HG03442 (cell line): ENCODE results near the gene ZNF844.
"Not testable (repeated sequence)": the region's sequence is repeated elsewhere in the genome, so short reads cannot be mapped to it uniquely, and the experiment has no call there.

Source experiments
- ATAC-seq: cut with Tn5 transposase; IDR thresholded peaks from one replicate; pipeline ENCODE4 v1.9.1; 2021; ENCODE audit warnings: mild to moderate bottlenecking, moderate library complexity; ENCODE audit not compliant: unreplicated experiment

ZNF844 gene

DNA sequence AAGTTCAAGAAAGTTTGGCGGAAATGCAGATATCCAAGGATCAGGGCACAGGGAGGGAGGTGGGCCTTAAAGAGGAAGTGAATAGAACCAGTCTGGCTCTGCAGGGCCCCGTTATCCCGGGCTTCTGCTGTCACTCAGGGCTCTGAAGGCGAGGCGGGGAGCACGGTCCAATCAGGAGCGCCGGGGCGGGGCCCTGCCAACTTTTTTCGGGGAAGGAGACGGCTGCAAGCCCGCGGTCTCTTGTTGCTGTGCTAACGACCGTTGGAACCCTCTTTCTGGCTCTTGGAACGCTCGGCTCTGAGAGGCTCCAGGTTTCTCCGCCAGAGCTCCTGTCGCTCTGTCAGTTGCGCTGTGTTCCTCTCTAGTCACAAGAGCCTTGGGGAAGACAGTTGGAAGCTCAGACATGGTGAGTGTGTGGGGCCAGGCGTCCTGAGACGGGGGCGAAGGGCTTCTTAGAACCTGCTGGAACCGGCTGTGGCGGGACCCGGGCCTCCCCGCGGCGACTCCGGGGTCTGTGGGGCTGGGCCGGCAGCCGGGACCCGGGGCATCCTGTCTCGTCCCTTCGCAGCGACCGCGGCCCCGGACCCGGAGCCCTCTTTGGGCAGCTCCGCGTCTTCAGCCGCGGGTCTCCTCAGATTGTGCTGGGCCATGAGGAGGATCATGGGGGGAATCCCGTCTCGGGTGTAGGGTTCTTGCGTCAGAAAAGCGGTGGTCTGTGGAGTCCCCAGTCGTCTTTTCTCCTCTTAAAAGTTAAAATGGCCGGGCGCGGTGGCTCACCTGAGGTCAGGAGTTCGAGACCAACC is 27.7 kb downstream of the ZNF844 start:
- ATAC-seq = no peak

DNA sequence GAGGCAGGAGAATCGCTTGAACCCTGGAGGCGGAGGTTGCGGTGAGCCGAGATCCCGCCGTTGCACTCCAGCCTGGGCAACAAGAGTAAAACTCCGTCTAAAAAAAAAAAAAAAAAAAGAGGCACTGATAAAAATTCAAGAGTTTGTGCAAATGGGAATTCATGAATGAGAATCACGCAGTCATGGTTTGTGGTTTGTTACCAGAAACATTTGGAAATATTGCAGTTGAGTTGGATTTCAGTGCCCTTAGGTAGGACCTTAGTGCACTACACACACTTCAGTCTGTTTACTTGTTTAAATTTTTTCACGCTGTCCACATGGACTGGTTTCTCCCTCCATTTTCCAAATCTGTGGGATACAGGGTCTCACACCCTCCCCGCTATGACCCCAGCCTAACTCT is 28.4 kb downstream of the ZNF844 start:
- no peak for ATAC-seq

DNA sequence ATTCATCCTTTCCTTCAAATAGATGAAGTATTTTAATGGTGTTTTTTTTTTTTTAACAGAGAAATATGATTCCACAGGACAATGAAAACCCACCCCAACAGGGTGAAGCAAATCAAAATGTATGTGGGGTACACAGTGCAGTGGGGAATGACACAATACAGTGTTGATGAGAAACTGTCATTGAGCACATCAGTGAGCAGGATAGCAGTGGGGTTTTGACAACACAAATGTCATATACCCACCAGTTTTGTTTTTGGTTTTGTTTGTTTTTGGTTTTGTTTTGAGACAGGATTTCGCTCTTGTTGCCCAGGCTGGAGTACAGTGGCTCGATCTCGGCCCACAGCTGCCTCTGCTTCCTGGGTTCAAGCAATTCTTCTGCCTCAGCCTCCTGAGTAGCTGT is 29.2 kb downstream of the ZNF844 start:
- no peak for ATAC-seq

DNA sequence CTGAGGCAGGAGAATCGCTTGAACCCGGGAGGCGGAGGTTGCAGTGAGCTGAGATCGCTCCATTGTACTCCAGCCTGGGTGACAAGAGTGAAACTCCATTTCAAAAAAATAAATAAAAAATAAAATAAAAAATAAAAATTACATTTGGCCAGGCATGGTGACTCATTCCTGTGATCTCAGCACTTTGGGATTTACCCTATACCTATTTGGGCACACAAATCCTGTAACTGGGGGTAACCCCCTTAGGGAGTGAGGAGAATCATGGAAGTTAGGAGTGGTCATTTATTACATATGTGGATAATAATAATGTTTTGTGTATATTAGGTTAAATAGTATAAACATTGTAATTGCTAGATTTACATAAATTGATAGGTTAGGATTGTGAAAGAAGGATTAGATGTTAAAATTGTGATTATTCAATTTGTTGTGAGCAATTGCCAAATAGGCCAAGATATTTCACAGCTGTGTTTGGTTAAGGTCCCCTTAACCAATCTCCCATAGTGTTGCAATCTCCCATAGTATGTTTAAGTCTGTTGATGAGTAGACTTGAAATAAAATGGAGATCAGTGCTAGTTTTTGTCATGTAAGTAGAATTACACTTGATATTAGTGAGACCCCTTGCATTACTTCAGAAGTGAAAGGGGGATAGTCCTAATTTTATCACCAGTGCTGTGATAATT is 30.7 kb downstream of the ZNF844 start:
- no peak for ATAC-seq

DNA sequence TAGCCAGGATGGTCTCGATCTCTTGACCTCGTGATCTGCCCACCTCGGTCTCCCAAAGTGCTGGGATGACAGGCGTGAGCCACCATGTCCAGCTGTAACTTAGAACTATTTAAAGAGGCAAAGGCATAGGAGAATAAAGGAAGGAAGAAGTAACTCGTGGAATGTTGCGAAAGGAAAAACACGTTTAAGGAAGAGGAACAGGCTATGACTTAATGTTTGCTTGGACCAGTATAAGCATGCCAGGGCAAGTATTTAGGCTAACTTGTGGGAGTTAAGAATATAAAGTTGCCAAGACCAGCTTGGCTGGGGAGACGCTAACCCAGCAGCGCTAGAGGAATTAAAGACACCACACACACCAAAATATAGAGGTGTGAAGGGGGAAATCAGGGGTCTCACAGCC is 33.5 kb downstream of the ZNF844 start:
- ATAC-seq = no peak

DNA sequence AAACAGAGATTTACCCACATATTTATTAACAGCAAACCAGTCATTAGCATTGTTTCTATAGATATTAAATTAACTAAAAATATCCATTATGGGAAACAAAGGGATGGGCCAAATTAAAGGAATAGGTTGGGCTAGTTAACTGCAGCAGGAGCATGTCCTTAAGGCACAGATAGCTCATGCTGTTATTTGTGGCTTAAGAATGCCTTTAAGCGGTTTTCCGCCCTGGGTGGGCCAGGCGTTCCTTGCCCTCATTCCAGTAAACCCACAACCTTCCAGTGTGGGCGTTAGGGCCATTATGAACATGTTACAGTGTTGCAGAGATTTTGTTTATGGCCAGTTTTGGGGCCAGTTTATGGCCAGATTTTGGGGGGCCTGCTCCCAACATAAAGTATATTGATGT is 39.4 kb downstream of the ZNF844 start:
- not testable (repeated sequence) for ATAC-seq

DNA sequence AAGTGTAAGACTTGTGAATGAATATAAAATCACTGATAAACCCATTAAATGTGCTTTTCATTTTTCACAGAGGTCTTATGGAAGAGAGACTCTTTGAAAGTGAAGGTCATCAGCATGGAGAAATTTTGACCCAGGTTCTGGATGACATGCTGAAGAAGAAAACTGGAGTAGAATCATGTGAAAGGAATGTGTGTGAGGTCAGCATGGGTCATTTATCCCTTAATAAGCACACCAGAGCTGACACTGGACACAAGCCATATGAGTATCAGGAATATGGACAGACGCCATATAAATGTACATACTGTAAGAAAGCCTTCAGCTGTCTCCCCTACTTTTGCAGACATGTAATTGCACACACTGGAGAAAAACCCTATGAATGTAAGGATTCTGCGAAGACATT is 46.6 kb downstream of the ZNF844 start:
- no peak for ATAC-seq

DNA sequence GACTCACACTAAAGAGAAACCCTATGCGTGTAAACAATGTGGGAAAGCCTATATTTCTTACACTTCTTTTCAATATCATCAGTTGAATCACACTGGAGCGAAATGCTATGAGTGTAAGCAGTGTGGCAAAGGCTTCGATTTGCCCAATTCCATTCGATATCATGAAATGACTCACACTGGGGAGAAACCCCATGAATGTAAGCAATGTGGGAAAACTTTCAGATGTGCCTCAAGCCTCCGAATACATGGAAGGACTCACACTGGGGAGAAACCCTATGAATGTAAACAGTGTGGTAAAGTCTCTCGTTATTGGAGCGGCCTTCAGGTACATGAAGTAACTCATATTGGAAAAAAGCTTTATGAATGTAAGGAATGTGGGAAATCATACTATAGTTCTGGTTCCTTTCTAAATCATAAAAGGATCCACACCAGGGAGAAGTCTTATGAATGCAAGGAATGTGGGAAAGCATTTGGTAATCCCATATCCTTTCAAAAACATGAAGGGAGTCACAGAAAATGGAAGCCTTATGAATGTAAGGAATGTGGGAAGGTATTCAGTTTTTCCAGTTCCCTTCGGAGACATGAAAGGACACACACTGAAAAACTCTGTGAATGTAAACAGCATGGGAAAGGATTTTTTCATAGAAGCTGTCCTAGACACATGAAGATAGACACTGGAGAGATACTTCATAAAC is 47.6 kb downstream of the ZNF844 start:
- no peak for ATAC-seq

DNA sequence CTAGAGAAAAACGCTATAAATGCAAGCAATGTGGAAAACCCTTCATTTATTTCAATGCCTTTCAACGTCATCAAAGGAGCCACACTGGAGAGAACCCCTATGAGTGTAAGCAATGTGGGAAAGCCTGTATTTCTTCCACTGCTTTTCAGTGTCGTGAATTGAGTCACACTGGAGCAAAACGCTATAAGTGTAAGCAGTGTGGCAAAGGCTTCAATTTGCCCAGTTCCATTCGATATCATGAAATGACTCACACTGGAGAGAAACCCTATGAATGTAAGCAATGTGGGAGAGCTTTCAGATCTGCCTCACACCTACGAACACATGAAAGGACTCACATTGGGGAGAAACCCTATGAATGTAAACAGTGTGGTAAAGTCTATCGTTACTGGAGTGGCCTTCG is 48.2 kb downstream of the ZNF844 start:
- no peak for ATAC-seq

DNA sequence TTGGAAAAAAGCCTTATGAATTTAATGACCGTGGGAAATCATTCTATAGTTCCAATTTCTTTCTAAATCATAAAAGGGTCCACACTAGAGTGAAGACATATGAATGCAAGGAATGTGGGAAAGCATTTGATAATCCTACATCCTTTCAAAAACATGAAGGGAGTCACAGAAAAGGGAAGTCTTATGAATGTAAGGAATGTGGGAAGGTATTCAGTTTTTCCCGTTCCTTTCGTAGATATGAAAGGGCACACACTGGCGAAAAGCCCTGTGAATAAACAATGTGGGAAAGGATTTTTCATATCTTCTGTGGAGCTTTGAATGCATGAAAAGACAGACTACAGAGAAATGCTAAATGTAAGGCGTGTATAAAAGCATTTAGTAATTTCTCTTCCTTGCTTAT is 48.6 kb downstream of the ZNF844 start:
- no peak for ATAC-seq

DNA sequence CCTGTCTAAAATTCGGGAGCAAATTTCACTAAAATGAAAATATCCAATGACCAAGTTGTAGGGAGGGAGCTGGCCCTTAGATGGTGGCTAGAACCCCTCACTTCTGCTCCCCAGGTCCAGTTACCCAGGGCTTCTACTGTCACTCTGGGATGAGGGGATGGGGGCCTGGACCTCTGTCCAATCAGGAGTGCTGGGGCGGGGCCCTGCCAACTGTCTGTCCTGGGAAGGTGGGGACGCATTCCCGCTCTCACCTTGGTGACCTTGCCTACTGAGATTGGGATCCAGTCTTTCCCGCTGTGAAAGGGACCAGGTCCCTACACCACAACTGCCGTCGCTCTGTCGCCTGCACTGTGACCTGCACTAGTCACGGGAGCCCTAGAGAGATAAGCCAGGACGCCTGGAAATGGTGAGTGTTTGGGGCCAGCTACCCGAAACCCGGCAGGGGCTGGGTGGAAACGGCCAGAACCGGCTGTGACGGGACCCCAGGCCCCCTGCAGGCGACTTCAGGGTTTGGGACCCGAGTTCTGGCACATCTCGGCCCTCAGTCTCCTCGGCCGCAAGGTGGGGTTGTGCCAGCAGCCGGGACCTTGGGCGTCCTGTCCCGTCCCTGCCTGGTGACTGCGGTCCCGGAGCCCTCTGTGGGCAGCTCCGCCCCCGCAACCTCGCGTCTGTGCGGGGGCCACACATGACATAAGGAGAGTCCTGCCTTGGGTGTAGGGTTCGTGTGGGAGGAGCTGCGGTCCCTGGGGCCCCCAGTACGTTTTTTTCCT is 52.9 kb downstream of the ZNF844 start:
- ATAC-seq = no peak

DNA sequence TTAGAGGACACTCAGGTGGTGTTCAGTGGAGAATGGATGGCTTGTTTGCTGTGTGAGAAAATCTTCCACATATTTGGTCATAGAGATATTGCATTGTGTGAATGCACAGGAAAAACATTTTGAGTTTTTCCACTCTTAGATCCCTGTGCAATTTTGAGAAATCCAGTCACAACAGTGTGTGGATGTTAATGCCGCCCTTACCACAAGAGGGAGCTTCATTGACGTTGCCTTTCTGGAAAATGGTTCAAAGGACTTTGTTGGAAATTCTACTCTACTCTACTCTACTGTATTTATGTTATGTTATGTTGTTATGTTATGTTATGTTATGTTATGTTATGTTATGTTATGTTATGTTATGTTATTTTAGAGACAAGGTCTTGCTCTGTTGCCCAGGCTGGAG is 62.2 kb downstream of the ZNF844 start:
- ATAC-seq = no peak
